Frontal cortex (tissue), 4 donors: ENCODE results near the gene SPON1. TPM values are rescaled to one million over a fixed set of nuclear protein-coding genes. Genes with fewer than 3 reads are reported as not detected.

Source experiments
- DNase-seq, 2 donors: peaks; one replicate each; pipeline ENCODE4 v3.0.0; 2012; ENCODE audit warnings: low spot score in 2 of 2
- FAIRE-seq: peaks from 2 replicates; lab custom pipeline; 2012; peaks lifted over from hg19 to GRCh38; lab: Jason Lieb, UNC
- small RNA-seq: library from RNA; depleted of rRNA; stranded (forward); fragments of <200 nt; gene quantifications from one replicate; pipeline ENCODE3, GENCODE V24; 2014
- total RNA-seq: library from RNA; depleted of rRNA; stranded (reverse); fragments of >200 nt; gene quantifications from one replicate; pipeline ENCODE4 v1.2.3, GENCODE V29; 2014
- donor health status: control.
- donor health status: control.
- donor health status: control.

SPON1 gene
- total RNA-seq, 1 donor from 2014 or later: 33.4 TPM

- no peak for FAIRE-seq
Observed at GRCh38 chr11:14300661-14301304, 338.3 kb downstream of the SPON1 start.

DNA sequence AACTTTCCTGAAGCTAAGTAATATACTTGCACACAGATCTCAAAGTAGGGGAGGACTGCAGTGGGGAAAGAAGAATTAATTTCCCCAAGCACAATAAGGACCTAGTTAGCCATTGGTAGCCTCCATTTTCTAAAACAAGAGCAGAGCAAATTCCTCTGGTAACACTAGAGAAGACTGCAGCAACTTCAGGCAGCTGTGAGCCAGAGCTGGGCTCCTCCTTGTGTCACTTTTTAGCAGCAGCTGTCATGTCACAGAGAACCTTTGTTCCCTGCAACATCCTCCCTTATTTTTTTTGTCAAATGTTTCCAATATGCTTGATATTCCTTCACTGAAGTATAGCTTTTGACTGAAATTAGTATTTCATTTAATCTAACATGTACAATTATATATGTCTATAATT, 342.1 kb downstream of the SPON1 start:
- FAIRE-seq (no peak), DNase-seq (no peak)

More at GRCh38 chr11:14300661-14301304, 338.3 kb downstream of the SPON1 start:
- DNase-seq: peak; percentile 29 to 48

DNA sequence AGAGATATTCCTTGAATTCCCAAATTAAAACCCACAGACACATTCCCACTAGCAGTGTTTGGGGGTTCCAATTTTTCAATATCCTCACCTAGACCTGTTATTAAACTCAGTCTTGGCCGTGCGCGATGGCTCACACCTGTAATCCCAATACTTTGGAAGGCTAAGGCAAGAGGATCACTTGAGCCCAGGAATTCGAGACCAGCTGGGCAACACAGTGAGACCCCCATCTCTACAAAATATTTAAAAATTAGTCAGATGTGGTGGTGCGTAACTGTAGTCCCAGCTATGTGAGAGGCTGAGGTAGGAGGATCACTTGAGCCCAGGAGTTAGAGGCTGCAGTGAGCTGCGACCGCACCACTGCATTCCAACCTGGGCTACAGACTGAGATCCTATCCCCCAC, 343.1 kb downstream of the SPON1 start:
- no peak for DNase-seq
- no peak for FAIRE-seq

DNA sequence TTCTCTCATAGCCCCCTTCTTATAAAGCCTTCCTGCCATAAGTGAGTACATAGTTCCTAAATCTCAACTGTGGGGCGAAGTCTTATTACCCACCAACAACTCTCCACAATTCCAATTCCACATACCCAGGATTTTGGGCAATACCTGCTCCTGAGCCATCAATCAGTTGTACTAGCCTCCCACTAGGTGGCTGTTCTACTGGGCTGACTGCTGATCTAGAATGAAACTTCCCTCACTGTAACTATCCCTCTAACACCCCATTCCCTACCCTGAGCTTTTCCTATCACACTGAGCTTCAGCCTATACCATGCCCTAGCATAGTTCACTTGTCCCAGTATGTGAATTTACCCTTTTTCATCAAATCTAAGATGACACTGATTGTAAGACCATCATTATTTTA, 344.0 kb downstream of the SPON1 start:
- DNase-seq: no peak
- FAIRE-seq: no peak

- DNase-seq: no peak
- FAIRE-seq: no peak
Observed at GRCh38 chr11:14308114-14308896, 345.8 kb downstream of the SPON1 start.

- DNase-seq (no peak), FAIRE-seq (no peak)
Observed at GRCh38 chr11:14308897-14309387, 346.4 kb downstream of the SPON1 start.

DNA sequence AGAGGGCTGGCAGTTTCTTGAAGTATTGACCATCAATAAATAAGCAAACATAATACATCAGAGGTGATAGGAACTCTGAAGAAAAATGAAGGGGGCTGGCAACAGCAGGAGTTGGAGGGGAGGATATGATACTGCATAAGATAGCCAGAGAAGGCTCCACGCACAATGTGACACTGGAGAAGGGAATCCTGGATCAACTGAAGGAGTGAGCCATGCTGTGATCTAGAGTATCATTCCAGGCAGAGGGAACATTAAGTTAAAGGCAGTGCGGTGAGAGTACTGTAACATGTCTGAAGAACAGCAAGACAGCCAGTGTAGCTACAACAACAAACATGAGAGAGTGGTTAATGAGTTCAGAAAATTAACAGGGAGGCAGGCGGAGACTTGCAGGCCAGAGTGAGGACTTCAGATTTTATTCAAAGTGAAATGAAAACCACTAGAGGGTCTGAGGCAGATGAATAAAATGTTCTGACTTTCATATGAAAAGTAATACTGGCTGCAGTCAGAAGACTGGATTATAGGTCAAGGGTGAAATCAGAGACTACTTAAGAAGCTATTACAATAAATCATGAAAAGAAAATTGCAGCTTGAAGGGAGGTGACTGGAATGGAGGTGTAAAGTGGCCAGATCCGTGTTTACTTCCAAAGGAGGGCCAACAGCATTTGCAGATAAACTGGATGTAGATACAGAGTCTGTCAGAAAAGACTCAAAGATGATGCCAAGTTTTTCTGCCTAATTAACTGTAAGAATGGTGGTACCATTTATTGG, 347.1 kb downstream of the SPON1 start:
- FAIRE-seq: no peak
- DNase-seq: no peak

GRCh38 chr11:14310679-14311078, 348.2 kb downstream of the SPON1 start:
- FAIRE-seq (no peak), DNase-seq (no peak)

GRCh38 chr11:14312736-14313438, 350.4 kb downstream of the SPON1 start:
- DNase-seq (no peak), FAIRE-seq (no peak)

DNA sequence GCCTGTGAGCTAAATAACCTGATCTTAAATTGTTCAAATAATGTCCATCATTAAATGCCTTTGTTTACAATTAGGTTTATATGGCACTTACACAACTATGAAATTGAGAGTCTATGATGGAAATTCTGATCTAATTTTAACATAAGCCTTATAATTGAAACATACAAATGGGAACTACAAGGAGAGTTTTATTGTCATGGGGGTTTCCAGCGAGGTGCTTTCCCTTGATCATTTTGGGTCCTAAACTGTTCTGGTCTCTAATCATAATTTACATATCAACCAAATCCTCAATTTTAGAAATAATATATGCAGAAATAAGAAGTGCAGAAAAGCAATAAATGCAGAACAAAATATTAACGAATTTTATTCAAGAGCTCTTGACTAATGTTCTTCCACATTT, 351.6 kb downstream of the SPON1 start:
- DNase-seq (no peak), FAIRE-seq (no peak)

- DNase-seq: no peak
- FAIRE-seq: no peak
Observed at GRCh38 chr11:14315130-14315529, 352.6 kb downstream of the SPON1 start.

Small RNAs within 50 kb of the gene (small RNA-seq; reads per million reads assigned to genes)
- gene RNA5SP332: not detected
